Right forelimb (tissue), 1 donor: ENCODE data around the gene ARHGEF1.
A peak's percentile ranks its signal among the peaks of the same experiment; 100 is the strongest.
"Not testable (repeated sequence)": the region's sequence is repeated elsewhere in the genome, so short reads cannot be mapped to it uniquely, and the experiment has no call there.

Experiments used
- DNase-seq: peaks from one replicate; pipeline ENCODE4 v3.0.0-alpha.2; 2018

ARHGEF1 gene

DNA sequence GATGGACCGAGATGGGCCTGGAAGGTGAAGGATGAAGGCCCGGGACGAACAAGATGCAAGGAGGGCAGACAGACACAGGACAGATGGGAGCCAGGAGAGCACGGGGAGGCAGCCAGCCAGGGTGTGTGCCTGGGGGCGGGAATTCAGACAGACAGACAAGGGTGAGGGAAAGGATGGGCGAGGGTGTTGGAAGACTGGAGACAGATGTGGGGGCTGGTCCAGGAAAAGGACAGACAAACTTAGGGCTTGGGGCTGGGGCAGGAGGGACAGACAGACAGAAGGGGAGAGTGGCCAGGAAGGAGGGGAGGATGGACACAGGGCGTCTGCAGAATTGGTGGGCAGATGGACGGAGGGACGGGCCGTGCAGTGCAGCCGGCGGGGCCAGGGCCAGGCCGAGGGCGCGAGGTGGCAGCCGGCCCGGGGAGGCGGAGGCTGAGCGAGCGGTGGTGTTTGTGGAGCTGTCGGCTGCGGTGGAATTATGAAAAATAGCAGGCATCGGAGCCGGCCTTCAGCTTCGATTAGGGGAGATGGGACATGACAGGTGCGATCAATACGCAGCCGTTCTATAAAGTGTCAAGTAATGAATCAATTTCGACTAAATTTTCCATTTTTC is 49.8 kb downstream of the ARHGEF1 start:
- no peak for DNase-seq

DNA sequence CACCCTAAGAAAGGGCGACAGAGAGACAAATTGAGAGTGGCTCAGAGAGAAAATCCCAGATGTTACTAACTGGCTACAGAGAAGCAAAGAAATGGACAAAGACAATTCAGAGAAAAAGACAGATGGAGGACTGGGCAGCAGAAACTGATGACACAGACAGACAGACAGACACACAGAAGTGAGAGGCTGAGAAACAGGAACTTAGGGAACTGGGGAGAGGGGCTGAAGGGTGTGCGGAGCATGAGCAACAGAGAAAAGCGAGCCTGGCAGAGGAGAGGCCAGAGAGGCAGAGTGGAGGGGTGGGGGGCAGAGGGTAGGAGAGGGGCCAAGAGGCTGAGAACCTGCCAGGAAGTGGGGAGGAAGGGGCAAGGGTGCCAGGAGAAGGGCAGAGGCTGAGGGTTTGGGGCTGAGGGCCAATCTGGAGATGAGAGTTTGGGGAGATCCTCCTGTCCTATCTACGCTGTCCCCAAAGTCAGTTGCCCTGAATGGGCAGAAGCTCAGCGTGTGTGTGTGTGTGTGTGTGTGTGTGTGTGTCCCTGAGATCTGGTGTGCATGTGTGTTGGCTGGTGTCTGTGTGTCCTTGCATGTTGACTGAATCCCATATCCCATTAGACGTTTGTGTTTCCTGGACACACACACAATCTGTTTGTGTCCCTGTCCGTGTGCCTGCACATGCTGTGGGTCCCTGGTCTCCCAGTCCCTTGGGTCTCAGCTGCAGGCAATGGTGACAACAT is 50.9 kb downstream of the ARHGEF1 start:
- DNase-seq = no peak

DNA sequence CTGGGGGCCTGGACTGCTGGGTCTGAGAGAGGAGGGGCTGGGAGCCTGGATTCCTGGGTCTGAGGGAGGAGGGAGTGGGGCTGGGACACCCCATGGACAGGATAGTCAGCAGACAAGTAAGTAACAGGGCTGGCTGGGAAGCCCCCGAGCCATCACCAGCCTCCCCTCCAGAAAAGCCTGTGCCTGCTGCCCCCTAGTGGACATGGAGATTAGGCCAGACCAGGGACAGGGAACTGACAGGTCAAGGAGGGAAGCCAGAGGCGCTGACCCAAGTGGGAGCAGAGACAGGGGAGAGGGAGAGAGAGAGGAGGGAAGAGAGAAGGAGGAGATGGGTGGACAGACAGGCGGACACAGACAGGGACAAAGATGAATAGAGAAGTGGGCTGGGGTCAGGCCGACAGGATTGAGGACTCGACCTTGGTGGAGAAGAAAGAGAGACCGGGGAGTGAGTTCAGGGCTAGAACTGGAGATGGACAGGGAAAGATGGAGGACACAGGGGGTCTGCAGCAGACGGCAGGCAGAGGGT is 51.9 kb downstream of the ARHGEF1 start:
- DNase-seq = peak; percentile 78

DNA sequence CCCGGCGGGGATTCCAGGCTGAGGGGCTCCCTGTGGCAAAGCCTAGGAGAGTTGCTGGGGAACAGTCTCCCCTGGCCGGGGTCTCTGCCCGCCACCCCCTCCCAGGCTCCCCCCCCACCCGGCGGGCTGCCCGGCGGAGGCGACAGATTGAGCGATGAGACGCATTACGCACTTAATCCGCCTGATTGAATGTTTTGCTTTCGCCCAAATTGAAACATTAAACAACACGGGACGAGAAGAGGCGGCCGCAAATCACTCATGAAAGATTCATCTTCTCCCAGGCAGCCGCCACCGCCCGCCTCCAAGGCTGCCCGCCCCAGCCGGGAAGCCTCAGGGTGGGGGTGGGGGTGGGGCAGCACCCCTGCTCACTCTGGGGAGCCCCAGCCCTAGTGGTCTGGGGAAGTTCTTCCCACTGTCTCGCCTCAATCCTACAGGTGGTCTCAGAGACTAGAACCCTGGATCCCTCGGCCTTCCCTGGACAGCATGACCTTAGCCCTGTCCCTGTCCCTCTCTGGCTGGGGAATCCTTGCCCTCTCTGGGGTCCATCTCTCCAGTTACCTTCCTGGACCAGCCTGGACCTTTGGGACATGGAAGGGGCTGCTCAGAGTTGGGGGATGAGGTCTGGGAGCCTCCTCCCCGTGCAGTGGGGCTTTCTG is 52.9 kb downstream of the ARHGEF1 start:
- DNase-seq = no peak

DNA sequence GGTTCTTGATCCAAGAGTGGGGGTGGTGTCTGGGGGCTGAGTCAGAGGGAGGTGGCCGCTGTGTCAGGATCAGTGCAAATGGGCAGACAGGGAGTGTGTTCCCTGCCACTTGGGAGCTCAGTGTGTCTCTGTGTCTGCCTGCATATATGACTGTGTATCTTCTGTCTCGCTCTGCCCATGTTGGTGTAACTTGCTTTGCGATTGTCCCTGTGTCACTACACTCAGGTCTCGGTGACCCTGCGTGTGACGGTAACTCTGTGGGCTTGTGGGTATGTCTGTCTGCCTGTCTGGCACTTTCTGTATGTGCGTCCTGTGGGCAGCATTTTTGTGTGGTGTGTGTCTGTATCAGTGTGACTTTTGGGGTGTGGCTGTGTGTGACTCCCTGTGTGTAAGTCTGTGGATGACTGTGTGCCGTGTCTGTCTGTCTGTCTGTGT is 53.4 kb downstream of the ARHGEF1 start:
- no peak for DNase-seq

DNA sequence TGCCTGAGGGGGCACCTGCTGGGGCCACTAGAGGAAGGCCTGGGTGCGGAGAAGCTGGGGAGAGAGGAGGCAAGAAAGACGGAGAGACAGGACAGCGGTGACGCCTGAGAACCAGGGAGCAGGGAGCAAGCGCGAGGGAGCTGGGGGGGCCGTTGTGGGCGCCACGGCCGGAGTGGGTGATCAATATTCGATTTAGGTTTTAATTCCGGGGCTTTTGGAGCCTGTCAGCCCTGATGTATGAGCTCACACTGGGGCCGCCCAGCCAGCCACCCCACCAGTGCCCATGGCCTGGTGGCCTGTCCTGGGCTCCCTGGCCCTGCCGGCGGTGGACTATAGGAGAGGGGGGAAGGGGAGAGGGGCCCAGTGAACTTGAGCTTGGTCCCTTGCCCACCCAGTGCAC is 54.0 kb downstream of the ARHGEF1 start:
- no peak for DNase-seq

DNA sequence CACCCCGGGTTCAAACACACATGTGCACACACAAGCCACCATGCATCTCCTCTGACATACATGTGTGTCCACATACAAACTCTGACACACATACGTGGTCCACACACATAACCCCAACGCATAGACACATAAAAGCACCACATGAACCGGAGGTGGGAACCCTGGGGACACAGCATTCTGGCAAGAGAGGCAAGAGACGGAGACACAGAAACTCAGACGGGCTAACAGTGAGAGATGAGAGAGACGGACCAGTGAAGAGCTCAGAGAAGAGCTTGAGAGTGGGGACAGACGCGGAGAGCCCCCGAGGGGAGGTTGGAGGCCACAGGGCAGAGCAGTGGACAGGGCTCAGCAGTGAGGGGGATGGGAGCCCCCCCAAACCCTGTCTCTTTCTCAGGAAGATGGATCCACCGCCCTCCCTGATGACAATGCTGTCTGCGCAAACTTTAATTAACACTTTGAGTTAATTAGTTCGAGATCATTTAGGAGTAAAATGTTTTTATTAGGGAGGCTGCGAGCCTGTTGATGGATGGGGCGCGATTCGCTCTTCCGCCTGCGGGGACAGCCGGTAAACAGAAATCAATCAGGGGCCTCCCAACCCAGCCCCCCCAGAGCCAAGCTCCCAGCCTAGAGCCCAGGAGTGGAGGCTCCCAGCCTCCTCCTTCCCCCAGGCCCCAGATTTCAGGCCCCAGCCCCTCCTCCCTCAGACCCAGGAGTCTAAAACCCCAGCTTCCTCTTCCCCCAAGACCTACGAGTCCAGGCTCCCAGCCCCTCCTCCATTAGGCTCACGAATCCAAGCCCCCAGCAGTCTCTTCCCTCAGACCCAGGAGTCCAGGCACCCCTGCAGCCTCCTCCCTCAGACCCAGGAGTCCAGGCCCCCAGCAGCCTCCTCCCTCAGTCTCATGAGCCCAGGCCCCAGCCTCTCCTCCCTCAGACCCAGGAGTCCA is 54.8 kb downstream of the ARHGEF1 start:
- DNase-seq = no peak

DNA sequence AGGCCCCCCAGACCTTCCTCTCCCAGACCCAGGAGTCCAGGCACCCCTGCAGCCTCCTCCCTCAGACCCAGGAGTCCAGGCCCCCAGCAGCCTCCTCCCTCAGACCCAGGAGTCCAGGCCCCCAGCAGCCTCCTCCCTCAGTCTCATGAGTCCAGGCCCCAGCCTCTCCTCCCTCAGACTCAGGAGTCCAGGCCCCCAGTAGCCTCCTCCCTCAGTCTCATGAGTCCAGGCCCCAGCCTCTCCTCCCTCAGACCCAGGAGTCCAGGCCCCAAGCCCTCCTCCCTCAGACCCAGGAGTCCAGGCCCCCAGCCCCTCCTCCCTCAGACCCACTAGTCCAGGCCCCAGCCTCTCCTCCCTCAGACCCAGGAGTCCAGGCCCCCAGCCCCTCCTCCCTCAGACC is 56.2 kb downstream of the ARHGEF1 start:
- DNase-seq = not testable (repeated sequence)

DNA sequence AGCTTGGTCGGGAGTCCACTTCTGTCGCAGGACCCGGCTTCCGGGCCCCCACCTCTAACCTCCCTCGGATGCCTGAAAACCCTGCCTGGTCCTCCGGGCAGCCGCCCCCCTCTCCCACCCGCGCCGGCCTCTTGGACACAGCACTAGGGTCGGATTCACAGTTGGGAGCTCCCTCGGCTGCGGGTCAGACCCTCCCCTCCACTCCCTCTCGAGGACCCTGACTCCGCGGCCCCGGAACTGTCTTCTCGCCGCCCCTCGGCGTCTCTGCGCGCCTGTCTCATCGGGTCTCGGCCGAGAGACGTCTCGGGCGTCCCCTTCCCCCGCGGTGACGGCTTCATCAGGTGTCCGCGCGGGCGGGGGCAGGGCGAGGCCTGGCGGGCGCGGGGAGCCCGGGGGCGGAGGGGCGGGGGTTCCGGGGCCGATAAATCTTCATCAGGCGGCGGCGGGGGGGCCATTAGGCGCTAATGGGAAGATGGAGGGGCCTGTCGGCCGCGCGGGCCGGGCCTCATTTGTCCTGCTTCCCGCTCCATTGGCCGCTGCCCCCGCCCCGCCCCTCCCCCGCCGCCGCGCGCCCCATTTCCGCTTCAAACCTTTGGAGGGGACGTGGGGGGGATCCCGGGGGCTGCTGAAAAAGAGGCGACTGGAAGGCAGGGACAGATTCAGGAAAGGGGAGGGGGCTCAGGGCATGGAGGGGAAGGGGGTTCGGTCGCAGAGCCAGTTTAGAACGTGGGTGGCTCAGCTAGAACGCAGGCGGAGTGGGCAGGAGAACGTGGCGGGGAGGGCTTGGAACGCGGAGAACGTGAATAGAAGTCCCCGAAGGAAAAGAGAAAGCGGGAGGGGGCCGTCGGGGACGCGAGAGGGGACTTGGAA is 57.1 kb downstream of the ARHGEF1 start:
- DNase-seq = peak; percentile 75

DNA sequence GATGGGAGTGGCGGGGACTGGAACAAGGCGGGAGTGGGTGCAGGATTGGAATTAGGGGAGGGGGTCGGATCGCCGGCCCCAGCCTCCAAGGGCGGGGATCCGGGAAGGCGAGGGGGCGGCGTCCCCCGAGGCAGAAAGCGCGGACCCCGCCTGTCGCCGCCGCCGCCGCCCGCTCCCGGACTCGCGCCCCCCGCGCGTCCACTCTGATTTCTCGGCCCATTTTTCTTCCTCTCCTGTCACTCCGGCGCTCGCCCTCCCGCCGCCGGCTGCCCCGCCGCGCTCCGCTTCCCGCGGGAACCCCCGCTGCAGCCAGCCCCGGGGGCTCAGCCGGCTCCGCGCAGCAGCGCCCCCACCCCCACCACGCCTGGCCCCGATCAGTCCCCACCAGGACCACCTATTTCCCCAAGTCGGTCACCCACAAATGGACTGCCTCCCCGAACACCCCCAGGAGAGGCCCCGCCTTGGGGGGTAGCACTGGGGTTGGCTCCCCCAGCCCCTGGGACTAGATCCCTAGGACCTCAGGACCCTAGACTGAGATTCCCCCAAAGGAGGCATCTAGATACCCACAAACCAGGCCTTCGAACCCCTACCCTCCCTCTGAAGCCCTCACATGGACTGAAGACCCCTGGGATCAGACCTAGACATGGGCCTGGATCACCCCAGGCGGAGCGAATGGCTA is 57.9 kb downstream of the ARHGEF1 start:
- DNase-seq = no peak

DNA sequence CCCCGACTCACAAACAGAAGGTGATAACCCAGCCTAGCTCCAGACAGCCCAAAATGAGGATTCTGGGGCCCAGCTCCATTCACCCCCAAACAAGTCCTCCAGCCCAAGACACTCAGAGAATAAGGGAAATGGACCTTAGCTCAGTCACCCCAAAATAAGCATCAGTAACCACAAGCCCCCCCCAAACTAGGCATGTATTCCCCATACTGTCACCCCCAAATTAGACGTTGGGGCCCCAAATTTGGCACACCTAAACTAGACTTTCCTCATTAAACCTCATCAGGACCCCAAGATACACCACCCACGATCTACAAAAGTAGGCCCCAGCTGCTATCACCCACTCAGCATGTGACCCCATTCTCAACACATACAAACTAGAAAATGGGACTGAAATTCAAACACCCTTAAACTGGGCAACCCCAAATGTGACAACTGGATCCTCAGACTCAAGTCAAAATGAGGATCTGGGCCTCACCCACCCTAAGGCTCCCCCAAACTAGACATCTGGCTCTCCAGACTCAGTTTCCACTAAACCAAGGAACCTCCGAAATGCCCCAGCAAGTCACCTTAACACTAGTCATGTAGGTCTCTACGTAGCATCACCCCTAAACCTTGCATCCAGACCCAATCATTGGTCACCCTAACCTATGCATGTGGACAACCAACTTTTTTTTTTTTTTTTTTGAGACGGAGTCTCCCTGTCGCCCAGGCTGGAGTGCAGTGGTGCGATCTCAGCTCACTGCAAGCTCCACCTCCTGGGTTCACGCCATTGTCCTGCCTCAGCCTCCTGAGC is 58.6 kb downstream of the ARHGEF1 start:
- no peak for DNase-seq

DNA sequence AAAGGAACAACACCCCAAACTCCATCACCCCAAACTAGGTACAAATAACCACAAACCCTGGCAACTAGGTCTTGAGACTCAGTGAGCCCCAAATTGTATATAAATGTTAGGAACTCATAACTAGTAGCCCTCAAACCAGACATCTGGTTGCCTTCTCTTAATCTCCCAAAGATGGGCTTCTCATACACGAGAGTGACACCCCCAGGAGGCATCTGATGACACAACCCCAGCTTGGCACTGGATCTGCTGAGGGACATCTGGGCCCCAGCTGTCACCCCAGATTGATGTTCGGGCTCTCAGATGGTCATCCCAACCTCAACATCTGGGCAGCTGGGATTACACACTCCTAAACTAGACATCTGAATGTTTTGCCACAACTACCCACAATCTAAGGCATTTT is 61.4 kb downstream of the ARHGEF1 start:
- DNase-seq = no peak

DNA sequence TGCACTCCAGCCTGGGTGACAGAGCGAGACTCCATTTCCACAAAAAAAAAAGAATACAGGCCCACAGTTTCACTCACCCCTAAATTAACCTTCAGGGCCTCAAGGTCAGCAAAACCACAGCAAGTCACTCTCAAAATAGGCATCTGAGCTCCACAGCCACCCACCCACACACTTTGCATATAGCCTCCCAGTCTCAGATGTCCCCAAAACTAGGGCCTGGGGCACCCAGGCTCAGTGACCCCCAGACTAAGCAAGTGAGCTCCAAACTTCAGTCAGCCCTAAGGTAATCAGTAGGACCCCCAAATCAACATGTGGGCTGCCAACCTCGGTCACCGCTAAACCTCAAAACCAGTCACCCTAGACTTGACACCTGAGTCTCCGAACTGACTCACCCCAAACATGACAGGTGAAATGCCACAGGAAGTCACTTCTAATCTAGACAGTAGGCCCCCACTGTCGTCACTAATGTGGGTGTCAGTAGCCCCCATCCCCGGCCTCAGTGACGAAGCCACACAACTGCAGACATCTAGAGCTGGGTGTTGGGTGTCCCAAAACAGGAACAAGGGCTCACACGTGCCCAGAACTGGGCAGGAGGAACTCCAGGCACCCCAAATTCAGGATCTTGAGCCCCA is 62.3 kb downstream of the ARHGEF1 start:
- DNase-seq = no peak

DNA sequence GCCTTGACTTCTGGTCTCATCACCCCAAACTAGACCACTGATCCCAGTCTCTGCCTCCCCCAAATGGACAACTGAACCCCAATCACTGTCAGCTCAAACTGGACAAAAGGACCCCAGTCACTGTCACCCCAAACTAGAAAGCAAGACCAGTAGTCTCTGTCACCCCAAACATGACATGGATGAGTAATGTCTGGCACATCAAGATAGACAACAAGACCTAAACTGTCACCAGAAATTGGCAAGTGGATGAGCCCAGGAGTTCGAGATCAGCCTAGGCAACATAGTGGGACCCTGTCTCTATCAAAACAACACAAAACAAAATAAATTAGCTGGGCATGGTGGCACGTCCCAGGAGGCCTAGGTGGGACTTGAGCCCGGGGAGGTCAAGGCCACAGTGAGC is 64.1 kb downstream of the ARHGEF1 start:
- no peak for DNase-seq

DNA sequence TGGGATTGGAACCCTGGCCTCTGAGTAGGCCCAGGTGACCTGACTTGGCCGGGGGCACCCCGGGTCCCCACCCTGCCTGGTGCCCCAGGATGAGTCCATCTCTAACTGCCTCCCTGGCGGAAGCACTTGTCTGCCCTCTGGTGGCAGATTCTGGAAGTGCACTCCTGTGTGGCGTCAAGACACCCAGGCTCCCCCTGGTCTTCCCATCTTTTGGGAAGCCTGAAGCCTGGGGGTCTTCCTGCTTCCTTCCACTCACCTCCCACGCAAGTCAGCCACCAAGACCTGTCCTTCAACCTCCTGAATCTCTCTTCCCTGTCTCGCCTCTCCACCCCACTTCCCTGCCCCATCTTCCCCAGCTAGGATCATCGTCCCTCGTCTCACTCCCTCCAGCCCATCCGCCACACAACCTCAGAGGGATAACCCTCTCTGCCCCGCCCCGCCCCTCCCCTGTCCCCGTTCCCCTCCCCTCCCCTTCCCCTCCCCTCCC is 68.7 kb downstream of the ARHGEF1 start:
- DNase-seq = peak; percentile 86

DNA sequence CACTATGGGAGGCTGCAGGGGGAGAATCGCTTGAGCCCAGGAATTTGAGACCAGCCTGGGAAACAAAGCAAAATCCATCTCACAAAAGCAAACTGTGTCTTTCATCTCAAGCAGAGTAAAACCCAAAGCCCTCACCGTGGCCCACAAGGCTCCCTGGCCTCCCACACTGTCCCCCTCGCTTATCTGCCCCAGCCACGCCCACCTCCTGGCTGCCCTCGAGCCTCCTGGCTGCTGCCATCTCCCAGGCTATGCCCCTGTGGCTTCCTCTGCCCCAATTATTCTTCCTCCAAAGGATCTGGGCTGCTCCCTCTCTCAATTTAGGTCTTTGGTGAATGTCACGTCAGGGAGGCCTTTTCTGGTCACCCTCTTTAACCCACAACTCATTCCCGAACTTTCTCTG is 72.5 kb downstream of the ARHGEF1 start:
- no peak for DNase-seq

DNA sequence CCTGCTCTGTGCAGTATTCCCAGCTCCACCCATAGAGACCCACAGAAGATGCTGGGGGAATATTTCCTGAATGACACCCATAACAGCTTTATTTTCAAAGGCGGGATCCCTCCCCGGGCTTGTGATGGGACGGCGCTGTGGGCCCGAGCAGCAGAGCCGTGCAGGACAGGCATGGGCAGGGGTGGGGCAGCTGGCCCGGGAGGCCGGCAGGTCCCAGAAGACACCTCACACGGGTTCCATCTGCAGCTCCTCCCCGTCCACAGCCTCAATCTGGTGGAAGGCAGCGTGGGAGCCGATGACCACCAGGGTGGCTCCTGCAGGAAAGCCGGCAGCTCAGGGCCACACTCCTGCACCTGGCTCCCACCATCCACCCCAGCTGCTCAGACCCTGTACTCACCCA is 73.6 kb downstream of the ARHGEF1 start:
- no peak for DNase-seq
